Caco-2 (cell line): ENCODE data around the gene RNF223. TPM values are rescaled to one million over a fixed set of nuclear protein-coding genes. Genes with fewer than 3 reads are reported as not detected.
A peak's percentile ranks its signal among the peaks of the same experiment; 100 is the strongest.

ENCODE experiments used
- BruUV-seq: library from RNA; stranded (reverse); fragments of 400-500 nt; replicated peaks from 2 replicates; lab custom pipeline; 2021; lab: Mats Ljungman, UMichigan
- CTCF ChIA-PET: fragments of 300-600 bp; sonication (Branson Sonifier 250); formaldehyde crosslinking; loops from one replicate; lab custom pipeline; 2022; ENCODE audit warnings: antibody characterized with exemption; lab: Charles Lee
- POLR2A ChIA-PET: fragments of 300-600 bp; sonication (Branson Sonifier 250); formaldehyde crosslinking; loops from one replicate; lab custom pipeline; 2022; ENCODE audit warnings: antibody characterized with exemption; lab: Charles Lee
- DNase-seq, 2 experiments: peaks; one replicate each; pipeline versions ENCODE4 v3.0.0 to v3.0.0-alpha.2; 2020 to 2022
- H3K27me3 ChIP-seq: replicated peaks from 2 replicates; pipeline ENCODE4 v1.6.0; 2011; ENCODE audit warnings: low read length; ENCODE audit not compliant: control insufficient read depth, insufficient read depth
- H3K36me3 ChIP-seq: 2 replicates; pipeline ENCODE4 v1.5.1; 2011; ENCODE audit warnings: low read length; ENCODE audit not compliant: control insufficient read depth, insufficient read depth
- H3K4me1 ChIP-seq: fragments of 250-450 bp; sonication (Bioruptor Pico); 2 replicates; pipeline ENCODE4 v1.5.1; 2020; ENCODE audit warnings: mild to moderate bottlenecking
- H3K4me3 ChIP-seq: 2 replicates; pipeline ENCODE4 v1.5.1; 2011; ENCODE audit warnings: low read depth, mild to moderate bottlenecking, control low read depth, low read length
- H3K9me3 ChIP-seq: fragments of 250-450 bp; sonication (Bioruptor Pico); 2 replicates; pipeline ENCODE4 v1.5.1; 2020; ENCODE audit warnings: mild to moderate bottlenecking, moderate library complexity
- H3K27ac Mint-ChIP-seq: one replicate; pipeline ENCODE4 v1.8.0; 2022; ENCODE audit warnings: mixed read lengths; ENCODE audit not compliant: unreplicated experiment
- H3K27me3 Mint-ChIP-seq: one replicate; pipeline ENCODE4 v1.8.0; 2022; ENCODE audit warnings: mixed read lengths; ENCODE audit not compliant: insufficient read depth, unreplicated experiment
- H3K36me3 Mint-ChIP-seq: one replicate; pipeline ENCODE4 v1.8.0; 2022; ENCODE audit warnings: mild to moderate bottlenecking, mixed read lengths; ENCODE audit not compliant: insufficient read depth, unreplicated experiment
- H3K4me1 Mint-ChIP-seq: one replicate; pipeline ENCODE4 v1.8.0; 2022; ENCODE audit warnings: low read depth, mixed read lengths; ENCODE audit not compliant: unreplicated experiment
- H3K4me3 Mint-ChIP-seq: one replicate; pipeline ENCODE4 v1.8.0; 2022; ENCODE audit warnings: mild to moderate bottlenecking, moderate library complexity, mixed read lengths; ENCODE audit not compliant: unreplicated experiment
- H3K9me3 Mint-ChIP-seq: one replicate; pipeline ENCODE4 v1.8.0; 2022; ENCODE audit warnings: mixed read lengths; ENCODE audit not compliant: unreplicated experiment
- intact Hi-C: fragments of 100-400 bp; cut with micrococcal nuclease; formaldehyde crosslinking; loops from one replicate; pipeline ENCODE4 v1.10.0; 2022; ENCODE audit not compliant: unreplicated experiment
- total RNA-seq: library from RNA; stranded (reverse); gene quantifications from 2 replicates; pipeline ENCODE4 v1.2.3, GENCODE V29; 2022
- TF ChIP-seq, protein P1 (sequence below), 2 experiments: fragments of 200-600 bp in 1 of 2; IDR thresholded peaks; 1 replicate in 1 of 2; 2 replicates in 1 of 2; pipeline versions ENCODE4 v1.5.1 to v1.8.0; 2011 to 2022; ENCODE audit warnings: antibody characterized with exemption in 1 of 2, control low read depth in 1 of 2, inconsistent platforms in 1 of 2, low read depth in 1 of 2, low read length in 1 of 2, mild to moderate bottlenecking in 1 of 2, moderate library complexity in 1 of 2; ENCODE audit not compliant: insufficient read depth in 1 of 2, severe bottlenecking in 1 of 2, unreplicated experiment in 1 of 2

RNF223 gene
- total RNA-seq, 1 experiment from 2014 or later, result 0.57 TPM

DNA sequence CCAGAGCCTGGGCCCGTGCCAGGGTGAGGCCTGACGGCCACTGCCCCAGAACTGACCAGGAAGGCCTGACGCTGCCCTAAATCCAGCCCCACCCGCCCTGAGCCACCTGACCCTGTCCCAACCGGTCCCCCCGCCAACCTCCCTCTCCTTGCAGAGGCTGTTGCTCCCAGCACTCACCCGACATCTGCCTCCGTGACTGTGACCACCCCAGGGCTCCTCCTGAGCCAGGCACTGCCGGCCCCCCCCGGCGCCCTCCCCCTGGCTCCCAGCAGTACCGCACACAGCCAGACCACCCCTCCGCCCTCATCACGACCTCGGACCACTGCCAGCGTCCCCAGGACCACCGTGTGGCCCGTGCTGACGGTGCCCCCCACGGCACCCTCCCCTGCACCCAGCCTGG, 27.9 kb downstream of the RNF223 start:
- TF ChIP-seq, protein P1, sequence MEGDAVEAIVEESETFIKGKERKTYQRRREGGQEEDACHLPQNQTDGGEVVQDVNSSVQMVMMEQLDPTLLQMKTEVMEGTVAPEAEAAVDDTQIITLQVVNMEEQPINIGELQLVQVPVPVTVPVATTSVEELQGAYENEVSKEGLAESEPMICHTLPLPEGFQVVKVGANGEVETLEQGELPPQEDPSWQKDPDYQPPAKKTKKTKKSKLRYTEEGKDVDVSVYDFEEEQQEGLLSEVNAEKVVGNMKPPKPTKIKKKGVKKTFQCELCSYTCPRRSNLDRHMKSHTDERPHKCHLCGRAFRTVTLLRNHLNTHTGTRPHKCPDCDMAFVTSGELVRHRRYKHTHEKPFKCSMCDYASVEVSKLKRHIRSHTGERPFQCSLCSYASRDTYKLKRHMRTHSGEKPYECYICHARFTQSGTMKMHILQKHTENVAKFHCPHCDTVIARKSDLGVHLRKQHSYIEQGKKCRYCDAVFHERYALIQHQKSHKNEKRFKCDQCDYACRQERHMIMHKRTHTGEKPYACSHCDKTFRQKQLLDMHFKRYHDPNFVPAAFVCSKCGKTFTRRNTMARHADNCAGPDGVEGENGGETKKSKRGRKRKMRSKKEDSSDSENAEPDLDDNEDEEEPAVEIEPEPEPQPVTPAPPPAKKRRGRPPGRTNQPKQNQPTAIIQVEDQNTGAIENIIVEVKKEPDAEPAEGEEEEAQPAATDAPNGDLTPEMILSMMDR (IDR thresholded peaks at IDR 0.05; ENCODE audit: insufficient read depth in 1 of 2, low read depth in 1 of 2, low read length in 1 of 2, severe bottlenecking in 1 of 2, unreplicated experiment in 1 of 2), result no peak
- ChIA-PET POLR2A (no interaction called here), CTCF (no interaction called here)
- Mint-ChIP-seq H3K9me3 (no peaks in the 10 kb centered on the region), H3K4me3 (no peak overlapping the region), H3K27ac (no peak overlapping the region), H3K36me3 (peaks cover 43% of the 10 kb centered on the region), H3K4me1 (no peaks in the 10 kb centered on the region), H3K27me3 (no peaks in the 10 kb centered on the region)
- Histone ChIP-seq H3K36me3 (peaks cover 2% of the 10 kb centered on the region; the same call in 1 of the 2 replicates), H3K27me3 (no peaks in the 10 kb centered on the region), H3K4me1 (no peaks in the 10 kb centered on the region), H3K9me3 (no peaks in the 10 kb centered on the region), H3K4me3 (no peak overlapping the region)
- intact Hi-C loops, result no loop called here
- BruUV-seq, result TSS peak; percentile 37
- no peak for DNase-seq

DNA sequence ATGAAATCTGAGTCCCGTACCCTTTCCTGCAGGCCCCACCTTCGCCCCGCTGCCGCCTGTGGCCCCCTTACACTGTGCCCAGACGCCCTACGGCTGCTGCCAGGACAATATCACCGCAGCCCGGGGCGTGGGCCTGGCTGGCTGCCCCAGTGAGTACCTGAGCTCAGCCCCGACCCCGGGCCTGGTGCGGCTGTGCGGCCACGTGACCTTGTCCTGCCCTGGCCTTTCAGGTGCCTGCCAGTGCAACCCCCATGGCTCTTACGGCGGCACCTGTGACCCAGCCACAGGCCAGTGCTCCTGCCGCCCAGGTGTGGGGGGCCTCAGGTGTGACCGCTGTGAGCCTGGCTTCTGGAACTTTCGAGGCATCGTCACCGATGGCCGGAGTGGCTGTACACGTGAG, 29.0 kb downstream of the RNF223 start:
- no peaks in the 10 kb centered on the region for H3K27me3 ChIP-seq
- no TSS peak for BruUV-seq
- H3K9me3 ChIP-seq, result no peaks in the 10 kb centered on the region
- Mint-ChIP-seq H3K4me3 (no peak overlapping the region), H3K4me1 (no peaks in the 10 kb centered on the region), H3K27ac (no peak overlapping the region), H3K9me3 (no peaks in the 10 kb centered on the region), H3K36me3 (peaks cover 33% of the 10 kb centered on the region), H3K27me3 (no peaks in the 10 kb centered on the region)
- intact Hi-C loops, result no loop called here
- ChIA-PET POLR2A (no interaction called here), CTCF (no interaction called here)
- no peak for DNase-seq
- TF ChIP-seq, protein P1 (IDR thresholded peaks at IDR 0.05; ENCODE audit: insufficient read depth in 1 of 2, low read depth in 1 of 2, low read length in 1 of 2, severe bottlenecking in 1 of 2, unreplicated experiment in 1 of 2), result no peak
- no peak overlapping the region for H3K4me3 ChIP-seq
- no peaks in the 10 kb centered on the region for H3K4me1 ChIP-seq
- peaks cover 2% of the 10 kb centered on the region; the same call in 1 of the 2 replicates for H3K36me3 ChIP-seq

DNA sequence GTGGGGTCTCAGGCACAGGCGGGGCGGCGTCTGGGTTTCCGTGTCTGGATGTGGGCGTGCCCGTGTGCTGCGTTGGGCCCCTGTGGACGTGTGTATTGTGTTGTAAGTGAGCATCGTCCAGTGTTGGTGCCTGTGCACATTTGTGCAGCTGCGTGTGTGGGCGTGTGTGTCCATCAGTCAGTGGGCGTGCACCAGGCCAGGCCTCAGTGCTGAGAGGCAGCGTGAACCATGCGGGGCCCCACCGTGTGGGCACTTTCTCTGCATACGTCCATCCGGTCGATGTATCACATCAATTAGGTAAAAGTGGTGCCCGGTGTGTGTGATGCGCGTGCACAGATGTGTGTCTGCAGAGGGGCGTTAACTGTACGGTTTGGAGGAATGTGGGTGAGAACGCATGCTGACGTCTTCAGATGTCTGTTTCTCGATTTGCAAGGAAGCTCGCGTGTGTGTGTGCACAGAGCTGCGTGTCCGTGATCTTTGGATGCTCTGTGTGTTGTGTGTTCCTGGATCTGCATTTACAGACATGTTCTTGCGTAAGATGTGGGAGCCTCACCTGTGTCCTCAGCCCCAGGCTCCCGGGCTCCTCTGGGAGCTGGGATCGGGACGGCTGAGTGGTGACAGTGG, 29.5 kb downstream of the RNF223 start:
- H3K4me1 ChIP-seq, result no peaks in the 10 kb centered on the region
- TF ChIP-seq, protein P1 (IDR thresholded peaks at IDR 0.05; ENCODE audit: insufficient read depth in 1 of 2, low read depth in 1 of 2, low read length in 1 of 2, severe bottlenecking in 1 of 2, unreplicated experiment in 1 of 2), result no peak
- H3K36me3 Mint-ChIP-seq, result peaks cover 37% of the 10 kb centered on the region
- ChIA-PET POLR2A (no interaction called here), CTCF (no interaction called here)
- no peaks in the 10 kb centered on the region for H3K27me3 Mint-ChIP-seq
- H3K4me3 Mint-ChIP-seq, result no peak overlapping the region
- DNase-seq, result no peak
- H3K36me3 ChIP-seq, result peaks cover 2% of the 10 kb centered on the region; the same call in 1 of the 2 replicates
- no peak overlapping the region for H3K27ac Mint-ChIP-seq
- H3K9me3 ChIP-seq, result no peaks in the 10 kb centered on the region
- intact Hi-C loops, result no loop called here
- H3K9me3 Mint-ChIP-seq, result no peaks in the 10 kb centered on the region
- no peaks in the 10 kb centered on the region for H3K4me1 Mint-ChIP-seq
- no peak overlapping the region for H3K4me3 ChIP-seq
- BruUV-seq, result no TSS peak
- no peaks in the 10 kb centered on the region for H3K27me3 ChIP-seq
